HepG2 (cell line): Measurements from ENCODE around the gene PBX2. TPM values are rescaled to one million over a fixed set of nuclear protein-coding genes. Genes with fewer than 3 reads are reported as not detected.

Experiments used
- microRNA-seq: library from miRNA; unstranded; fragments of <30 nt; microRNA quantifications from one replicate; pipeline ENCODE4, GENCODE V29; 2020
- polyA plus RNA-seq, 8 experiments: library from polyadenylated mRNA; depleted of rRNA in 3 of 8; stranded (reverse) in 7 of 8; unstranded in 1 of 8; fragments of >200 nt; fragmentation: Illumina TruSeq in 4 of 8; extraction: Trizol in 4 of 8; gene quantifications; 2 replicates each; pipeline versions ENCODE4 v1.2.1 to v1.2.3, GENCODE V29; 2011 to 2016; ENCODE audit warnings: low read depth in 4 of 8, missing spikeins in 1 of 8, mixed read lengths in 1 of 8; ENCODE audit not compliant: insufficient read depth in 1 of 8
- small RNA-seq, 3 experiments: library from RNA; depleted of rRNA; stranded (forward); fragments of <200 nt; gene quantifications; one replicate each; pipeline ENCODE3, GENCODE V24; 2012; ENCODE audit warnings: low read depth in 2 of 3, low replicate concordance in 1 of 3; ENCODE audit not compliant: insufficient read length in 3 of 3, insufficient read depth in 2 of 3
- total RNA-seq, 5 experiments: library from RNA; depleted of rRNA; stranded (reverse); fragments of >200 nt; fragmentation: Illumina TruSeq; extraction: Trizol; gene quantifications; 2 replicates each; pipeline ENCODE4 v1.2.3, GENCODE V29; 2016; ENCODE audit warnings: low read depth in 1 of 5

PBX2 gene
- total and polyA plus RNA-seq, 2 of the 13 experiments (the other 11 are each of a cell fraction or from before 2014, with no cell fraction given), result 42.3 to 77.8 TPM

Small RNA genes lying within 50 kb of the gene (microRNA-seq; reads per million reads assigned to microRNA genes)
- 2.2 reads per million, percentile 11 among the genes with 10 or more reads in this experiment for gene MIR6721
- not detected for gene MIR6833

Small RNA genes lying within 50 kb of the gene (small RNA-seq; reads per million reads assigned to genes)
- 0 reads per million in 3 experiments for gene AL662884.1
- gene MIR6833, result 0 to 1.9 (median 0) reads per million in 3 experiments

Other genes starting within 250 kb of the PBX2 start
- gene CFB, start 244.1 kb downstream of the PBX2 start, total RNA-seq (2016; rRNA removed; fragmentation: Illumina TruSeq; extraction: Trizol), result 71.1 and 171 TPM in 2 replicates
- 513 and 772 TPM in 2 replicates for gene CFB, start 244.1 kb downstream of the PBX2 start, polyA plus RNA-seq (2011; rRNA removed)
- gene NELFE, start 231.2 kb downstream of the PBX2 start, total RNA-seq (2016; rRNA removed; fragmentation: Illumina TruSeq; extraction: Trizol), result 69.8 and 80.4 TPM in 2 replicates
- 51.3 and 57.3 TPM in 2 replicates for gene NELFE, start 231.2 kb downstream of the PBX2 start, polyA plus RNA-seq (2011; rRNA removed)
- gene SKIC2, start 231.0 kb downstream of the PBX2 start, total RNA-seq (2016; rRNA removed; fragmentation: Illumina TruSeq; extraction: Trizol), result 59.7 and 67.1 TPM in 2 replicates
- gene SKIC2, start 231.0 kb downstream of the PBX2 start, polyA plus RNA-seq (2011; rRNA removed), result 68.4 and 76.1 TPM in 2 replicates
- gene DXO, start 218.1 kb downstream of the PBX2 start, total RNA-seq (2016; rRNA removed; fragmentation: Illumina TruSeq; extraction: Trizol), result 10.8 and 18.6 TPM in 2 replicates
- 26.2 and 28.9 TPM in 2 replicates for gene DXO, start 218.1 kb downstream of the PBX2 start, polyA plus RNA-seq (2011; rRNA removed)
- 73.0 and 165 TPM in 2 replicates for gene C4A, start 208.1 kb downstream of the PBX2 start, total RNA-seq (2016; rRNA removed; fragmentation: Illumina TruSeq; extraction: Trizol)
- gene C4A, start 208.1 kb downstream of the PBX2 start, polyA plus RNA-seq (2011; rRNA removed), result 478 and 755 TPM in 2 replicates
- gene C4B, start 175.4 kb downstream of the PBX2 start, total RNA-seq (2016; rRNA removed; fragmentation: Illumina TruSeq; extraction: Trizol), result 67.2 and 167 TPM in 2 replicates
- 538 and 944 TPM in 2 replicates for gene C4B, start 175.4 kb downstream of the PBX2 start, polyA plus RNA-seq (2011; rRNA removed)
- gene CYP21A2, start 151.8 kb downstream of the PBX2 start, total RNA-seq (2016; rRNA removed; fragmentation: Illumina TruSeq; extraction: Trizol), result 0.29 and 1.5 TPM in 2 replicates
- gene CYP21A2, start 151.8 kb downstream of the PBX2 start, polyA plus RNA-seq (2011; rRNA removed), result 6.3 and 8.6 TPM in 2 replicates
- gene TNXB, start 80.9 kb downstream of the PBX2 start, total RNA-seq (2016; rRNA removed; fragmentation: Illumina TruSeq; extraction: Trizol), result 0.74 and 1.6 TPM in 2 replicates
- 2.7 and 2.9 TPM in 2 replicates for gene TNXB, start 80.9 kb downstream of the PBX2 start, polyA plus RNA-seq (2011; rRNA removed)
- gene ATF6B, start 62.0 kb downstream of the PBX2 start, total RNA-seq (2016; rRNA removed; fragmentation: Illumina TruSeq; extraction: Trizol), result 7.5 and 18.1 TPM in 2 replicates
- gene ATF6B, start 62.0 kb downstream of the PBX2 start, polyA plus RNA-seq (2011; rRNA removed), result 44.0 and 45.8 TPM in 2 replicates
- 10.0 and 11.0 TPM in 2 replicates for gene FKBPL, start 59.9 kb downstream of the PBX2 start, total RNA-seq (2016; rRNA removed; fragmentation: Illumina TruSeq; extraction: Trizol)
- 2.9 and 3.0 TPM in 2 replicates for gene FKBPL, start 59.9 kb downstream of the PBX2 start, polyA plus RNA-seq (2011; rRNA removed)
- gene PRRT1, start 38.3 kb downstream of the PBX2 start, total RNA-seq (2016; rRNA removed; fragmentation: Illumina TruSeq; extraction: Trizol), result 0.11 and 0.64 TPM in 2 replicates
- gene PRRT1, start 38.3 kb downstream of the PBX2 start, polyA plus RNA-seq (2011; rRNA removed), result 1.4 TPM in 2 replicates
- gene PPT2, start 36.1 kb downstream of the PBX2 start, total RNA-seq (2016; rRNA removed; fragmentation: Illumina TruSeq; extraction: Trizol), result 20.1 and 39.2 TPM in 2 replicates
- 61.8 and 79.3 TPM in 2 replicates for gene PPT2, start 36.1 kb downstream of the PBX2 start, polyA plus RNA-seq (2011; rRNA removed)
- 3.1 and 11.5 TPM in 2 replicates for gene EGFL8, start 25.6 kb downstream of the PBX2 start, total RNA-seq (2016; rRNA removed; fragmentation: Illumina TruSeq; extraction: Trizol)
- gene EGFL8, start 25.6 kb downstream of the PBX2 start, polyA plus RNA-seq (2011; rRNA removed), result 10.0 and 11.5 TPM in 2 replicates
- gene AGPAT1, start 14.1 kb downstream of the PBX2 start, total RNA-seq (2016; rRNA removed; fragmentation: Illumina TruSeq; extraction: Trizol), result 40.4 and 51.3 TPM in 2 replicates
- gene AGPAT1, start 14.1 kb downstream of the PBX2 start, polyA plus RNA-seq (2011; rRNA removed), result 139 and 164 TPM in 2 replicates
- 98.0 and 107 TPM in 2 replicates for gene RNF5, start 11.8 kb downstream of the PBX2 start, total RNA-seq (2016; rRNA removed; fragmentation: Illumina TruSeq; extraction: Trizol)
- gene RNF5, start 11.8 kb downstream of the PBX2 start, polyA plus RNA-seq (2011; rRNA removed), result 117 and 131 TPM in 2 replicates
- gene AGER, start 5.9 kb downstream of the PBX2 start, total RNA-seq (2016; rRNA removed; fragmentation: Illumina TruSeq; extraction: Trizol), result 0.41 and 1.9 TPM in 2 replicates
- 5.1 and 5.7 TPM in 2 replicates for gene AGER, start 5.9 kb downstream of the PBX2 start, polyA plus RNA-seq (2011; rRNA removed)
- gene GPSM3, start 2.4 kb upstream of the PBX2 start, total RNA-seq (2016; rRNA removed; fragmentation: Illumina TruSeq; extraction: Trizol), result 0.18 and 0.27 TPM in 2 replicates
- 6.2 and 7.5 TPM in 2 replicates for gene GPSM3, start 2.4 kb upstream of the PBX2 start, polyA plus RNA-seq (2011; rRNA removed)
- gene NOTCH4, start 33.9 kb upstream of the PBX2 start, total RNA-seq (2016; rRNA removed; fragmentation: Illumina TruSeq; extraction: Trizol), result 0.51 and 0.66 TPM in 2 replicates
- gene NOTCH4, start 33.9 kb upstream of the PBX2 start, polyA plus RNA-seq (2011; rRNA removed), result 0.83 and 1.2 TPM in 2 replicates
- not detected in 2 replicates for gene TSBP1, start 181.7 kb upstream of the PBX2 start, total RNA-seq (2016; rRNA removed; fragmentation: Illumina TruSeq; extraction: Trizol)
- gene TSBP1, start 181.7 kb upstream of the PBX2 start, polyA plus RNA-seq (2011; rRNA removed), result not detected in 2 replicates
- gene BTNL2, start 217.0 kb upstream of the PBX2 start, total RNA-seq (2016; rRNA removed; fragmentation: Illumina TruSeq; extraction: Trizol), result not detected in 2 replicates
- not detected in 2 replicates for gene BTNL2, start 217.0 kb upstream of the PBX2 start, polyA plus RNA-seq (2011; rRNA removed)
- not detected in 2 replicates for gene HLA-DRA, start 249.7 kb upstream of the PBX2 start, total RNA-seq (2016; rRNA removed; fragmentation: Illumina TruSeq; extraction: Trizol)
- not detected in 2 replicates for gene HLA-DRA, start 249.7 kb upstream of the PBX2 start, polyA plus RNA-seq (2011; rRNA removed)